ENCODE results near the gene KLHL10. TPM values are rescaled to one million over a fixed set of nuclear protein-coding genes. Genes with fewer than 3 reads are reported as not detected.
"Not testable (repeated sequence)": the region's sequence is repeated elsewhere in the genome, so short reads cannot be mapped to it uniquely, and the experiment has no call there.

KLHL10 gene
- polyA plus RNA-seq, 4 donors: 0.16 to 0.58 (median 0.23) TPM; not detected in 1

DNA sequence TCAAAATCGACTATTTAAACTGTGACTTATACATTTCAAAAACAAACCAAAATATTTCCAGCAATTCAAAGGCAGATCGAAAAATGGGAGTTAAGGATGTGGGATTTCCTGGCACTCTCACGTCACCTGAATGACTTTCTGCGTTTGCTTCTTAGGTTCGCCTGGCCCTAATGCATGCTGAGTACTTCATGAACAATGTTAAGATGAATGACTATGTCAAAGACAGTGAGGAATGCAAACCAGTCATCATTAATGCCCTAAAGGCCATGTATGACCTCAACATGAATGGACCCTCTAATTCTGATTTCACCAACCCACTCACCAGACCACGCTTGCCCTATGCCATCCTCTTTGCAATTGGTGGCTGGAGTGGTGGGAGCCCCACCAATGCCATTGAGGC lies 7.3 kb downstream of the KLHL10 start:
- no peak for DNase-seq (ENCODE audit: low read depth in 4 of 4, low spot score in 2 of 4)

DNA sequence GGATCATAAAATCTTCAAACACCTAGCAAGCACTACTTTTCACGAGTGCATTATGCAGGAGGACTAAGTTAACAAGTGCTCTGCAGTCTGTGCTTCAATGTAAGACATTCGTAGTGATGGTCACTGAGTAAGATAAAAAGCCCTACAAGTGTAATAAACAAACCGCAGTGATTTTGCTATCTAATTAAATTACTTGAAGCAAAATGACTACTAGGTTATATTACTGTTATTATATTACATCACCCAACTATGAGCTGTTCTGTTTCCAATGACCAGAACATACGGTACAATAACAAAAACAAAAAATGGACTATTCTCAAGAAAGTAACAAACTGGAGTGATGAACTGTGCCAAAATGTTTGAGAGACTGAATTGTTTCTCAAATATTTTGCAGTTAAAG lies 11.2 kb downstream of the KLHL10 start:
- no peak for DNase-seq (ENCODE audit: low read depth in 4 of 4, low spot score in 2 of 4)

GRCh38 chr17:41849251-41849990 lies 11.8 kb downstream of the KLHL10 start:
- no peak for DNase-seq (ENCODE audit: low read depth in 4 of 4, low spot score in 2 of 4)

DNA sequence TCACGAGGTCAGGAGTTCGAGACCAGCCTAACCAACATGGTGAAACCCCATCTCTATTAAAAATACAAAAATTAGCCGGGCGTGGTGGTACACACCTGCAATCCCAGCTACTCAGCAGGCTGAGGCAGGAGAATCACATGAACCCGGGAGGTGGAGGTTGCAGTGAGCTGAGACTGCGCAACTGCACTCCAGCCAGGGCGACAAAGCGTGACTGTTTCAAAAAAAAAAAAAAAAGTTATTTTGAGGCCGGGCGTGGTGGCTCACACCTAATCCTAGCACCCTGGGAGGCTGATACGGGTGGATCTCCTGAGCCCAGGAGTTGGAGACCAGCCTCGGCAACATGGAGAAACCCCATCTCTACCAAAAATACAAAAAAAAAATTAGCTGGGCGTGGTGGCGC lies 13.8 kb downstream of the KLHL10 start:
- not testable (repeated sequence) for DNase-seq (ENCODE audit: low read depth in 4 of 4, low spot score in 2 of 4)

- no peak for DNase-seq (ENCODE audit: low read depth in 4 of 4, low spot score in 2 of 4)
These were observed 22.8 kb downstream of the KLHL10 start for GRCh38 chr17:41860254-41860931.

DNA sequence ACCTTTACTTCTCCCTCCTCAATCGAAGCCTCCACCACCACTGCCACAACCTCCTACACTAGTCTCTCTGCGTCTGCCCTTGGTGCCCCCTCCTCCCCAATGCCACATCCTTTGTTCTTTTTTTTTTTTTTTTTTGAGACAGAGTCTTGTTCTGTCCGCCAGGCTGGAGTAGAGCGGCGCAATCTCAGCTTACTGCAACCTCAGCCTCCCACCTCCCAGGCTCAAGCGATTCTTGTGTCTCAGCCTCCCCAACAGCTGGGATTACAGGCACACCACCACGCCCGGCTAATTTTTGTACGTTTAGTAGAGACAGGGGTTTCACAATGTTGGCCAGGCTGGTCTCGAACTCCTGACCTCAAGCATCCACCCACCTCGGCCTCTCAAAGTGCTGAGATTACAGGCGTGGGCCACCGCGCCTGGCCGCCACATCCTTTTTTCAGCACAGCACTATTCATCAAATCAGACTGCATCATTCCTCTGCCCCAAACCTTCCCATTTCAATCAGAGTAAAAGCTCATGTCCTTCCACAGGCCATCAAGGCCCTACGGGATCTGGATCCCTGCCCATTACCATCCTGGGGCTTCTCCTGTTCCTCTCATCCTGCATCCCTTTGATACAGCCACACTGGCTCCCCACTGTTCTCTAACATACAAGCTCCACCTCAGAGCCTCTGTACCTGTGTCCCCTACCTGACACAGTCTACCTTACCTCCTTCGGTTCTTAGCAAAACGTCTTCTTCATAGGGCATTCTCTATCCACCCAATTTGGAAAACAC lies 25.6 kb downstream of the KLHL10 start:
- DNase-seq (ENCODE audit: low read depth in 4 of 4, low spot score in 2 of 4): no peak

DNA sequence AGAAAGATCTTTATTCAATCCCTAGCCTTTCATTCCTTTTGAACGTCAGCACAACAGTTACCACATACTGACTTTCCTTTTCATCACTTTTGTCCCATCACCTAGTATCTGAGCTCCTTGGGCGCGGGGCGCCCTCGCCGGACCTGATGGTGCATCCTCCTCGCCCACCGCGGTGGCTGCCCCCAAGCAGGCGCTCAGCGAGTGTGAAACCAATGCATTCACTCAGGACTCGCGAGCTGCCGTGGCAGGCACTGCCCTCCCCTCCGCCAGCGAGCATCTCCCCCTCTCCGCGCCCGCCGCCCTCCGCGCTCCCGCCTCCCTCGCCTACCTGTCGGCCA lies 26.8 kb downstream of the KLHL10 start:
- DNase-seq (ENCODE audit: low read depth in 4 of 4, low spot score in 2 of 4): no peak

DNA sequence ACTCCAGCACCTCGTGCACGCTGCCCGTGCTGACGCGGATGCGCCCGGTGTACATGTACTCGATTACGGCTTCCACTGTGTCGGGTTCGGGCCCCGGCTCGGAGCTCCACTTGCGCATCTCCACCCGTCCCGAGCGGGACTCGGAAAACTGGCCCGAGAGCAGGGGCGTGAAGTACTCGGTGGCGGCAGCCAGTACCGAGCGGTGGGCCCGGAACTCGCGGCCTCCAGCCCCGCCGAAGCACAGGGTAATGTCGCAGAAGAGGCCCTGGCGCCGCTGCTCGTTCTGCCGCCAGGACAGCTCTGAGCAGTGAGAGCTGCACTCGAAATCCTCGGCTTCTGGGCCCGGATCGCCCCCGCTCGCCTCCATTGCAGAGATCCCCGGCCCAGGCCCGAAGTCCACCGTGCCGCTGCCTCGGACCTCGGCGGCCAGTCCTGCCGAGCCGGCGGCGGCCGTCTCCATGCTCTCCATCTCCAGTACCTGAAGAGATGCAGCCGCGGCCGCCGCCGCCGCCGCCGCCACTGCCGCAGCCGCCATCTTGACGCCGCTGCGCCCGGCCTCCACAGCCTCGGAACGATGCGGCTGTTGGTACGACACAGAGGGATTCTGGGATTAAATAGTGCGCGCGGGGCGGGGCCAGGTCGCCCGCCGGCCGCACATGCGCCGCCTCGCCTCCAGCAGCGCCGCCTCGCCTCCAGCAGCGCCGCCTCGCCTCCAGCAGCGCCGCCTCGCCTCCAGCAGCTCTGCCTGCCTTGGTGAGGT lies 27.4 kb downstream of the KLHL10 start, which contains the start of gene KLHL11:
KLHL11 (minus strand) TSS at position 588 of the 760 bp plus-strand sequence; CDS start at position 535, 53 bp downstream.
- peak; percentile 50 to 80 (median 71) for DNase-seq (ENCODE audit: low read depth in 4 of 4, low spot score in 2 of 4)

- DNase-seq (ENCODE audit: low read depth in 4 of 4, low spot score in 2 of 4): no peak
These were observed 27.9 kb downstream of the KLHL10 start for GRCh38 chr17:41865596-41865893.

GRCh38 chr17:41868568-41868967 lies 30.9 kb downstream of the KLHL10 start:
- no peak for DNase-seq (ENCODE audit: low read depth in 4 of 4, low spot score in 2 of 4)

GRCh38 chr17:41869426-41869825 lies 31.8 kb downstream of the KLHL10 start:
- no peak for DNase-seq (ENCODE audit: low read depth in 4 of 4, low spot score in 2 of 4)

- no peak for DNase-seq (ENCODE audit: low read depth in 4 of 4, low spot score in 2 of 4)
These were observed 32.5 kb downstream of the KLHL10 start for GRCh38 chr17:41870097-41870496.

DNA sequence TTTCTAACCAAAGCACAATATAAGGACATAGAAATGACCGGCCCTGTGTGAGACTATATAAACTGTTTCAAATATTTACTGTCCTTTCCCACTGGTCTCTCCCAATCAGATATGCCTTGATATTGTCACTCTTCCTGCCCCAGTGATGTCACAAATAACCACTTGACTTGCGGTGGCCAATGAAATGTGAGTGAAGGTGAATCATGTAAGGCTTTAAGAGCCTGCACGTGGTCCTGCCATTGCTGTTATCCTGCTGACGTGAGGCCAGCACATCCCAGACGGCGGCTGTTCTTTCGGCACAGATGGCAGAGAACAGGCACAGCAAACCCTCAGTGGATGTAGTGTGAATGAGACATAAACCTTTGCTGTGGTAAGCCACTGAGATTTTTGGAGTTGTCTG lies 33.0 kb downstream of the KLHL10 start:
- DNase-seq (ENCODE audit: low read depth in 4 of 4, low spot score in 2 of 4): no peak

DNA sequence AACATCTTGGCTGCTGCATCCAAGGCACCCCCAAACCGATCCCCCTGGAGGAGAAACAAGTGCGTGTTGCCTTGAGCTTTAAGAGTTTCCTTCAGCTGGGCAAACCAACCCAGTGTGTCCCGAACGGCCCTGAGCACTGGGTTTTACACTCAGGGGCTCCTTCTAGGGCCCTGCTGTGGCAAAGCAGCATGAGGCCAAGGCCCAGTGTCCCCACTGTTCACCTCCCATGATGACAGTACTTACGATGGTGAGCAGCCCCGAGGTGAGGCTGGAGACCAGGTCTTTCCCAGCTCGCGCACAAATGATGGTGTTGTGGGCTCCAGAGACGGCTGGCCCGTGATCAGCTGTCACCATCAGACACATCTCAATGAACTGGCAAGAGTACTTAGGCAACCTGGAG lies 34.2 kb downstream of the KLHL10 start:
- DNase-seq (ENCODE audit: low read depth in 4 of 4, low spot score in 2 of 4): no peak

DNA sequence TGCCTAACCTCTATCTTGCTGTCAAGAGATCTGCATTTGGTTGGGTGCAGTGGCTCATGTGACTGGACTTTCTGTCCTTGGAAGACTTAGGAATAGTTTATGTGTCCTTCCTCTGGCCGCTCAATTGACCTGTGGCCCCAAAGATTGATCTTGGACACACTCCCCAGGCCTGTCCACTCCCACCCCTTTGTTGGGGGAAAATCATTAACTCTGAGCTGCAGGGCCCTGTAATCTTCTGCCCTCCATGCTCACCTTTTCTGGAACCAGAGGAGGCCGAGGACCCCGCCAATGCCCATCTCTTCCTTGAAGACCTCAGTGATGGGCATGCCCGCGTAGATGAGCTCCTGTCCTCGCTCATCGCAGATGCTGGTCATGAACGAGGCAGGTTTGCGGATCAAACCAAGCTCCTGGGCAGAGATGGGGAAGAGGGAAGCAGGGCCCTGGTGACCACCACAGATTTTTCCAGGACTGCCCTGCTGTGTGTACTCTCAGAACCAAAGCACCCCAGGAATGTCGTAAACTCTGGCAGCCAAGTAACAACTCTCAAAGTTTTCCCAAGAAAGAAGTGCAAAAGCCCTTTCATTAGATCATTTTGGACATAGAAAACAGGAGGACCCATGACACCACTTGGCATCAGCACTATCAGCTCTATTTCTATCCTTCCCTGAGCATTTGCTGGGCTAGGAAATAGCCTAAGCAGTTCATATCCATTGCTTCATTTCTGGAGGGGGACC lies 36.1 kb downstream of the KLHL10 start:
- no peak for DNase-seq (ENCODE audit: low read depth in 4 of 4, low spot score in 2 of 4)

GRCh38 chr17:41874293-41874670 lies 36.7 kb downstream of the KLHL10 start:
- DNase-seq (ENCODE audit: low read depth in 4 of 4, low spot score in 2 of 4): not testable (repeated sequence)

GRCh38 chr17:41880130-41880529 lies 42.5 kb downstream of the KLHL10 start:
- DNase-seq (ENCODE audit: low read depth in 4 of 4, low spot score in 2 of 4): no peak

- DNase-seq (ENCODE audit: low read depth in 4 of 4, low spot score in 2 of 4): no peak
These were observed 45.1 kb downstream of the KLHL10 start for GRCh38 chr17:41882756-41883155.

DNA sequence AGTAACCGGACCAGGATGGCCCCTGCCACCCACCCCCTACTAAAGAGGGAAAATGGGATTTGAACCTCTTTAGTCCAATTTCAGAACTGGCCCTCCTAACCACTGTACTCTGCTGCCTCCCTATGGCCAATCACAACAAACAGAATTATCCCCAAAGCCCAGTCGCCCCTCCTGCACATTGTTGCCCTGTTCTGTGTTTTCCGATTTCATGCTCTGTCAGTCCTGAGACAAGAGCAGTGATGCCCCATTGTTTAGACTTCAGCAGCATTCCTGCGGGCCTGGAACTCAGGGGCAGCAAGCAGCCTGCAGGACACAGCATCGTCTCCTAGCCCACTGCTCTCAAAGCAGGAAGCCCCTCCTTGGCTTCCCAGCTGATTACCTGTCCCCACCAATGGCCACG lies 48.1 kb downstream of the KLHL10 start:
- DNase-seq (ENCODE audit: low read depth in 4 of 4, low spot score in 2 of 4): no peak

GRCh38 chr17:41888332-41888965 lies 50.8 kb downstream of the KLHL10 start:
- DNase-seq (ENCODE audit: low read depth in 4 of 4, low spot score in 2 of 4): no peak
